Right cardiac atrium (tissue), 5 donors: ENCODE measurements around the gene ST6GALNAC2. TPM values are rescaled to one million over a fixed set of nuclear protein-coding genes. Genes with fewer than 3 reads are reported as not detected.

Source experiments
- ATAC-seq, 2 donors: fragments of 200-7000 bp; cut with Tn5 transposase; one replicate each; pipeline versions ENCODE4 v1.8.0 to v1.9.1; 2020; ENCODE audit warnings: moderate library complexity in 2 of 2, mild to moderate bottlenecking in 1 of 2
- DNase-seq, 3 donors: peaks; one replicate each; pipeline ENCODE4 v3.0.0-alpha.2; 2020
- H3K27ac ChIP-seq: one replicate; pipeline ENCODE4 v1.5.1; 2013; ENCODE audit warnings: mild to moderate bottlenecking, low read length, control low read depth, moderate library complexity
- H3K27me3 ChIP-seq: one replicate; pipeline ENCODE4 v1.6.1; 2013; ENCODE audit not compliant: control insufficient read depth, insufficient read depth
- H3K4me1 ChIP-seq: one replicate; pipeline ENCODE4 v1.6.1; 2013; ENCODE audit warnings: low read length; ENCODE audit not compliant: control insufficient read depth, insufficient read depth
- H3K4me3 ChIP-seq: one replicate; pipeline ENCODE4 v1.5.1; 2013; ENCODE audit warnings: low read length, control low read depth
- H3K9me3 ChIP-seq: one replicate; pipeline ENCODE4 v1.6.1; 2013; ENCODE audit warnings: low read length; ENCODE audit not compliant: control insufficient read depth
- WGBS: extraction: QIAGEN DNeasy Blood & Tissue Kit; methylation state at CpG from one replicate; pipeline ENCODE4 v1.1.7; 2013; 5-methylcytosine and 5-hydroxymethylcytosine counted together
- intact Hi-C, 4 donors: fragments of 100-400 bp; cut with DNase I; formaldehyde crosslinking; loops; one replicate each; pipeline versions ENCODE4 v1.11.0 to v1.14.0; 2022 to 2023
- polyA plus RNA-seq: library from polyadenylated mRNA; stranded (reverse); fragments of 200-250 nt; gene quantifications from one replicate; pipeline ENCODE4 v1.2.3, GENCODE V29; 2013
- total RNA-seq, 4 donors: library from RNA; stranded (reverse); fragmentation: NEBNext Ultra II Directional; extraction: Animal tissue kit (Norgen Biotek cat#: 25700); gene quantifications; one replicate each; pipeline ENCODE4 v1.2.1, GENCODE V29; 2021
- donor health status: healthy with polysubstance abuse.
- donor health status: DM: no; HTN: yes; CAD: no.
- donor health status: DM: no; HTN: no; CAD: no.
- donor health status: DM: no; HTN: yes; CAD: no; lungs with severe emphysema.
- donor health status: DM: yes; HTN: yes; CAD: no.

ST6GALNAC2 gene
- total and polyA plus RNA-seq, 5 donors: 4.0 to 5.8 (median 5.3) TPM

GRCh38 chr17:76553178-76553908, 32.3 kb downstream of the ST6GALNAC2 start:
- H3K27me3 ChIP-seq: no peaks in the 10 kb centered on the region
- H3K9me3 ChIP-seq: no peaks in the 10 kb centered on the region
- intact Hi-C loops: loop anchor here in 1 of 4 donors (10.0 kb wide), 1 partner anchor 161 kb away; the partner anchor contains the start of gene MXRA7
- no peak overlapping the region for H3K4me3 ChIP-seq
- no peak for DNase-seq
- 78% methylated on average over 8 of the region's 8 CpGs for WGBS
- no peak for ATAC-seq
- peak overlapping the region; percentile 54 for H3K27ac ChIP-seq
- peaks cover 6% of the 10 kb centered on the region for H3K4me1 ChIP-seq

GRCh38 chr17:76551685-76552084, 34.0 kb downstream of the ST6GALNAC2 start:
- ATAC-seq (no peak), DNase-seq (no peak)
- Histone ChIP-seq H3K27ac (no peak overlapping the region), H3K4me1 (peaks cover 12% of the 10 kb centered on the region), H3K9me3 (no peaks in the 10 kb centered on the region), H3K4me3 (no peak overlapping the region), H3K27me3 (no peaks in the 10 kb centered on the region)
- intact Hi-C loops: loop anchor here in 1 of 4 donors (10.0 kb wide), 1 partner anchor 163 kb away; the partner anchor contains the start of gene MXRA7
- 89% methylated on average over 4 of the region's 4 CpGs for WGBS

GRCh38 chr17:76550712-76551615, 34.7 kb downstream of the ST6GALNAC2 start:
- H3K4me3 ChIP-seq: no peak overlapping the region
- no peaks in the 10 kb centered on the region for H3K9me3 ChIP-seq
- no peak for DNase-seq
- WGBS: 67% methylated on average over 15 of the region's 15 CpGs
- H3K4me1 ChIP-seq: peaks cover 11% of the 10 kb centered on the region
- intact Hi-C loops: loop anchor here in 1 of 4 donors (10.0 kb wide), 1 partner anchor 164 kb away; the partner anchor contains the start of gene MXRA7
- H3K27me3 ChIP-seq: no peaks in the 10 kb centered on the region
- no peak overlapping the region for H3K27ac ChIP-seq
- no peak for ATAC-seq

GRCh38 chr17:76549539-76549938, 36.1 kb downstream of the ST6GALNAC2 start:
- intact Hi-C loops: no loop called here
- H3K9me3 ChIP-seq: no peaks in the 10 kb centered on the region
- no peak overlapping the region for H3K4me3 ChIP-seq
- 69% methylated on average over 7 of the region's 7 CpGs for WGBS
- peaks cover 20% of the 10 kb centered on the region for H3K4me1 ChIP-seq
- DNase-seq (no peak), ATAC-seq (no peak)
- no peaks in the 10 kb centered on the region for H3K27me3 ChIP-seq
- H3K27ac ChIP-seq: no peak overlapping the region

GRCh38 chr17:76549215-76549518, 36.5 kb downstream of the ST6GALNAC2 start:
- ATAC-seq (no peak), DNase-seq (peak in 1 of 3 donors; percentile 14)
- no peaks in the 10 kb centered on the region for H3K27me3 ChIP-seq
- 89% methylated on average over 9 of the region's 9 CpGs for WGBS
- no peaks in the 10 kb centered on the region for H3K9me3 ChIP-seq
- no peak overlapping the region for H3K27ac ChIP-seq
- H3K4me1 ChIP-seq: peaks cover 24% of the 10 kb centered on the region
- intact Hi-C loops: no loop called here
- no peak overlapping the region for H3K4me3 ChIP-seq

GRCh38 chr17:76548378-76549214, 37.1 kb downstream of the ST6GALNAC2 start:
- intact Hi-C loops: no loop called here
- Histone ChIP-seq H3K27me3 (no peaks in the 10 kb centered on the region), H3K4me3 (no peak overlapping the region), H3K9me3 (no peaks in the 10 kb centered on the region), H3K27ac (peak overlapping the region; percentile 50), H3K4me1 (peaks cover 30% of the 10 kb centered on the region)
- 64% methylated on average over 9 of the region's 9 CpGs for WGBS
- peak in 1 of 3 donors; percentile 30 for DNase-seq
- no peak for ATAC-seq

GRCh38 chr17:76547642-76548202, 37.9 kb downstream of the ST6GALNAC2 start:
- H3K27ac ChIP-seq: no peak overlapping the region
- peaks cover 32% of the 10 kb centered on the region for H3K4me1 ChIP-seq

GRCh38 chr17:76547183-76547641, 38.4 kb downstream of the ST6GALNAC2 start:
- H3K27ac ChIP-seq: peak overlapping the region; percentile 2
- H3K9me3 ChIP-seq: no peaks in the 10 kb centered on the region
- ATAC-seq: peak; percentile 59 to 73
- no peak overlapping the region for H3K4me3 ChIP-seq
- H3K4me1 ChIP-seq: peaks cover 32% of the 10 kb centered on the region
- 27% methylated on average over 3 of the region's 3 CpGs for WGBS
- intact Hi-C loops: loop anchor here in 1 of 4 donors (2.0 kb wide), 1 partner anchor 24 kb away; no protein-coding TSS in a partner anchor
- H3K27me3 ChIP-seq: no peaks in the 10 kb centered on the region
- DNase-seq: peak in 2 of 3 donors; percentile 79 to 85

More at GRCh38 chr17:76547642-76548202, 37.9 kb downstream of the ST6GALNAC2 start:
- no peaks in the 10 kb centered on the region for H3K27me3 ChIP-seq
- 84% methylated on average over 2 of the region's 2 CpGs for WGBS
- no peak overlapping the region for H3K4me3 ChIP-seq
- intact Hi-C loops: loop anchor here in 1 of 4 donors (2.0 kb wide), 1 partner anchor 25 kb away; no protein-coding TSS in a partner anchor
- H3K9me3 ChIP-seq: no peaks in the 10 kb centered on the region
- DNase-seq (no peak), ATAC-seq (no peak)

GRCh38 chr17:76546556-76547182, 39.0 kb downstream of the ST6GALNAC2 start:
- intact Hi-C loops: loop anchor here in 1 of 4 donors (2.0 kb wide), 1 partner anchor 24 kb away; no protein-coding TSS in a partner anchor

More at GRCh38 chr17:76546556-76547182, 39.0 kb downstream of the ST6GALNAC2 start:
- H3K27ac ChIP-seq: peak overlapping the region; percentile 2
- H3K4me3 ChIP-seq: no peak overlapping the region
- ATAC-seq (no peak), DNase-seq (peak in 2 of 3 donors; percentile 58 to 66)
- H3K27me3 ChIP-seq: no peaks in the 10 kb centered on the region
- H3K4me1 ChIP-seq: peaks cover 32% of the 10 kb centered on the region
- WGBS: 58% methylated on average over 11 of the region's 11 CpGs
- no peaks in the 10 kb centered on the region for H3K9me3 ChIP-seq
